ENCODE measurements around the gene RFX7.
"Not testable (repeated sequence)": the region's sequence is repeated elsewhere in the genome, so short reads cannot be mapped to it uniquely, and the experiment has no call there.

The RFX7 gene

DNA sequence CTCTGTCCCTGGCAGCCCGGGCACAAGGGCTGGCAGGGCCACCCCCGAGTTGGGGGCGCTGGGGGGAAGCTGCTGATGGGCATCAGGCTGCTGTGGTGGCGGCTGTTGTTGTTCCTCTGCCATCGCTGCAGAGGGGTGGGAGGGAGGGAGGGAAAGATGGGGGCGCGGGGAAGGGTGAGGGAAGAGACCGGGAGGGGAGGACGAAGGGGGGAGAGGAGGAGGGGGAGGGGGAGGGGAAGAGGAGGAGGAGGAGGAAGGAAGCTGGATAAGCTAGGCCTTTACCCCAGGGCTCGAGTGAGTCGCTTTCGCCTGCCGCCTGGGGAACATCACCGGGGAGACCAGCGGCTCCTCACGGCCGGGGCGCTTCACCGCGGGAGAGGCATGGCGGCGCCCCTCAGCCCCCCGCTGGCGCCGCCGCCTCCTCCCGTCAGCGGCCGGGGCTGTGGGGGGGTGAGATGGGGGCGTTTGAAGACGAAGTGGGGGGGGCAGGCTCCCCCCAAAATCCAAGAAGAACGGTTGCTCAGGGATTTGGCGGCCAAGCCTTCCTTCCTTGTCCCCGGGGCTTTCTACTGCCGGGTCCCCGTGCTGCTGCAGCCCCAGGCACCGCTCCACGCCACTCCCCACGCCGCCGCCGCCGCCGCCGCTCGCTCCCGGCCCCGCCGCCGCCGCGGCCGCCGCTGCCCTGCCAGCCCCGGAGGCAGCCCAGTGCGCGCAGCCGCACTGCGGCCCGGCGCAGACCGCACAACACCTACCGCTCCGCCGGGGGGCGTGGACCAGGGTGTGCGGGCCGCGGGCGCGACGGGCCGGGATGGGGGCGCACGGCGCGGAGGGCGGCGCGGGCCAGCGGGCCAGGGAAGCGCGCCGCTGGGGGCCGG lies at the start of gene RFX7:
Gene RFX7, minus strand, starts transcription at position 717 of the 875 bp plus-strand sequence. Its CDS starts 594 bp downstream, at position 123.
- peak; percentile 90 for FAIRE-seq
- DNase-seq (ENCODE audit: low spot score), result peak; percentile 83

GRCh38 chr15:56292546-56293316 lies 49.1 kb upstream of the RFX7 start:
- DNase-seq (ENCODE audit: low spot score), result no peak
- FAIRE-seq, result no peak

- no peak for FAIRE-seq
- no peak for DNase-seq (ENCODE audit: low spot score)
Measured at GRCh38 chr15:56291741-56292140, 48.1 kb upstream of the RFX7 start.

- DNase-seq (ENCODE audit: low spot score) (no peak), FAIRE-seq (no peak)
Measured at GRCh38 chr15:56286213-56286612, 42.5 kb upstream of the RFX7 start.

GRCh38 chr15:56281145-56281544 lies 37.5 kb upstream of the RFX7 start:
- DNase-seq (ENCODE audit: low spot score) (no peak), FAIRE-seq (no peak)

DNA sequence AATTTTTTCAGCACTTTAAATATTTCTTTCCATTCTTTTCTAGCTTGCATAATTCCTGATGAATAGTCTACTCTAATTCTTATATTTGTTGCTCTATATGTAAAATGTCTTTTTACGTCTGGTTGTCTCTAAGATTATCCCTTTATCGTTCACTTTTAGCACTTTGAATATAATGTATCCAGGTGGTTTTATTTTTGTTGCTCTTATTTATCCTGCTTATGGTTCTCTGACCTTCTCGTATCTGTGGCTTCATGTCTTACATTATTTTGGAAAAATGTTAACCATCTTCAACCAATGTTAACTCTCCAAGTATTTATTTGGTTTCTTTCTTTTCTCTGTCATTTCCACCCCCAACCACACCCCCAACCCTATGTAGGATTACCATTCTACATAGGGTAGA lies 30.0 kb upstream of the RFX7 start:
- no peak for DNase-seq (ENCODE audit: low spot score)
- no peak for FAIRE-seq

DNA sequence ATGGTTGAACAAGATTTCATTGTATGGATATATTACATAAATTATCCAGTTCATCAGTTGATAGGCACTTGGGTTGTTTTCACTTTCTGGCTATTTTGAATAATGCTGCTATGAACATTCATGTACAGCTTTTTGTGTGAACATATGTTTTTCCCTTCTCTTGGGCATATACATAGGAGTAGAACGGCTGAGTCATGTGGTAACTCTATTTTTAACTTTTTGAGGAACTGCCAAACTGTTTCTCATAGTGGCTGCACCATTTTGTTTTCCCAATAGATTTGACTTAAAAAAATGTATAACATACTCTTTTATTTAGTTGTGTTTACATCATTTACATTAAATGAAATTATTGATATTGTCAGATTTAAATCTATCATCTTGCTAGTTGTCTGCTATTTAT lies 28.8 kb upstream of the RFX7 start:
- DNase-seq (ENCODE audit: low spot score), result no peak
- FAIRE-seq, result no peak

GRCh38 chr15:56266465-56266864 lies 22.8 kb upstream of the RFX7 start:
- not testable (repeated sequence) for FAIRE-seq; DNase-seq (ENCODE audit: low spot score)

- FAIRE-seq (no peak), DNase-seq (ENCODE audit: low spot score) (no peak)
Measured at GRCh38 chr15:56261854-56262509, 18.3 kb upstream of the RFX7 start.

DNA sequence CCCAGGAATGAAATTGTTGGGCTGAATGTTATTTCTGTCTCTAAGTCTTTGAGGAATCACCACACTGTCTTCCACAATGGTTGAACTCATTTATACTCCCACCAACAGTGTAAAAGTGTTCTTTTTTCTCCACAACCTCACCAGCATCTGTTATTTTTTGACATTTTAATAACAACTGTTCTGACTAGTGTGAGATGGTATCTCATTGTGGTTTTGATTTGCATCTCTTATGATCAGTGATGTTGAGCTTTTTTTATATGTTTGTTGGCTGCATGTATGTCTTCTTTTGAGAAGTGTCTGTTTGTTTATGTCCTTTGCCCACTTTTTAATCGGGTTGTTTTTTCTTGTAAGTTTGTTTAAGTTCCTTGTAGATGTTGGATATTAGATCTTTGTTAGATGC lies 13.6 kb upstream of the RFX7 start:
- not testable (repeated sequence) for DNase-seq (ENCODE audit: low spot score); FAIRE-seq

DNA sequence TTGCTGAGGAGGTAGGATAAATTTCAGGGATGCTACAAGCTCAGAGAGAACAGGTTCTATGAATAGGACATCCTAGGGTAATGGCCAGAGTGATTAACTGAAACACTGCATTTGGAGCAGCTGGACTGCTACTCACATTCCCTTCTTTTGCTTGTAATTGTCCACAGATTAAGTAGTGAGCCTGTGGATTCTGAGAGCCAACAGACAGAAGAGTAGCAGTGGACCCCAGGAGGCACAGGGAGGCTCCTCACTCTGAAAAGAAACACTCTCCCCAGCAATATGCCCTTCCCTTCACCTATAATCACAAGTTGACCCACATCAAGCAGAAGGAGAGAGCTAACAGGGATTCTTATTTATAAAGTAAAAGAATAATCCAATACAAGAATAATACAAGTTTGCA lies 10.6 kb upstream of the RFX7 start:
- FAIRE-seq (no peak), DNase-seq (ENCODE audit: low spot score) (no peak)

DNA sequence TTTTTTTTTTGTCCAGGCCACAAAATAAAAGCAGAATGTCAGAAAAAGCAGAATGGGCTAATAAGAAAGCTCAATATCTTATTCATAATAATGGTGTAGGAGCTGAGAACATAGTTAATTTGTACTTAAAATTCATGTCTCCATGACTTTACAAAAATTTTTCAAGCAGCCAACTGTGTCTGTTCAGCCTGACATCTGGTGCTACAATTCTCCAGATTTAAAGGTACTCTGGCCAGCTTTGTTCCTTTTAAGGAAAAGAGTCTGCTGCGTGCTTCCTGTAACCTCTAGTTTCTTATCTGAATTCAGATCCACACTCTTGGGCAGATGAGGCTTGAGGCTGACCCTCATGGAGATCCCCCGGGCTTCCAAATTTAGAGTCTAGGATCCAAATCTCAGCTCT lies 8.7 kb upstream of the RFX7 start:
- FAIRE-seq, result no peak
- DNase-seq (ENCODE audit: low spot score), result no peak

DNA sequence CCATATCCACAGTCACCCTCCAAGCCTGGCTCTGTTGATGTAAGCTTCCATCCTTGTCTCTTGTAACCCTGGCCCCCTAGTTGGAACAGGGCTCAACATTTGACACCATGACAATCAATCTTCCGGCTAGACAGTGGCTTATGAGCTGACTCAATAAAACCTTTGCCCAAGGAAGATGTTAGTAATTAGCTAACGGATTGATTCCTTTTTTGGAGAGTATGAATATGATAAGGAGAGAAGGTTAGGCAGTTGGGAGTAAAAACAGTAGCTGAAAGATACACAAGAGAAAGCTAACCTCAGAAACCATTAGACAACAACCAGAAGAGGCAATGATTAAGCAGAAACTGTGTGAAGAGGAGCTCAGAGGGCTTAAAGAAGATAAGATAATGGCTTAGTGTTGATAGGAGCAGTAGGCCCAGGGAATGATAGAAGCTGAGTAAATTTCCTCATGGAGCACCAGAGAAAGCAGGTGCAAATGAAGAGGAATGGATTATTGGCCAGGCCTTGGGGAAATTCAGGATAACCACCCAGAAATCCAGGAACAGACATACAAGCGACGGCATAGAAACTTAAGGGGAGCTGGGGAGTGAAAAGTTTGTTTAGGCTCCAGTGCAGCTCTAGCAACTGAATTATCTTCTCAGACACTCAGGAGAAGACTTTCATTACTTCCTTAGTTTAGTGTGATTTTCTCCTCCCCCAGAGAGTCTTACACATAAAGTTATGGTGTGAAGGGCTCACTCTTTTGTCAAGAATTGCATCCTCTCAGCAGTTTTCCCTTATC lies 7.8 kb upstream of the RFX7 start:
- FAIRE-seq, result no peak

GRCh38 chr15:56250626-56251025 lies 6.9 kb upstream of the RFX7 start:
- FAIRE-seq, result no peak
- DNase-seq (ENCODE audit: low spot score), result no peak

More for the DNA sequence above, 7.8 kb upstream of the RFX7 start:
- DNase-seq (ENCODE audit: low spot score), result no peak

DNA sequence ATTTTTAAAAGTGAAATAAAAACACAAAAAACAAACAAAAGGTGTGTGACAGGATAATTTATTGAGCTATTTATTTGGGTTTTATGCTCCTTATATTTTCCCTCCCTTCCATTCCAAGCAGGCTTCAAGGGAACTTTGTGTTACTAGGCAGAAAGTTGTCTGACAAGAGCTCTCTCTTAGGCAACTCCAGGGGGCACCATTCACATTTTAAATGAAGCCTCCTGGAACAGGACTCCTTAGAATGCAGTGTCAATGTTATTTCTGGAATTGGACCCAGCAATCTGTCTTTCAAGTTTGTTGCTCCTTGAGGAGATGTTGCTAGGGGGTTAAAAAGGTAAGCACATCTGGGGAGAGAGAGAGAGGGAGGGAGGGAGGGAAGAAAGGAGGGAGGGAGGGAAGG lies 5.4 kb upstream of the RFX7 start:
- no peak for FAIRE-seq
- peak; percentile 33 for DNase-seq (ENCODE audit: low spot score)

DNA sequence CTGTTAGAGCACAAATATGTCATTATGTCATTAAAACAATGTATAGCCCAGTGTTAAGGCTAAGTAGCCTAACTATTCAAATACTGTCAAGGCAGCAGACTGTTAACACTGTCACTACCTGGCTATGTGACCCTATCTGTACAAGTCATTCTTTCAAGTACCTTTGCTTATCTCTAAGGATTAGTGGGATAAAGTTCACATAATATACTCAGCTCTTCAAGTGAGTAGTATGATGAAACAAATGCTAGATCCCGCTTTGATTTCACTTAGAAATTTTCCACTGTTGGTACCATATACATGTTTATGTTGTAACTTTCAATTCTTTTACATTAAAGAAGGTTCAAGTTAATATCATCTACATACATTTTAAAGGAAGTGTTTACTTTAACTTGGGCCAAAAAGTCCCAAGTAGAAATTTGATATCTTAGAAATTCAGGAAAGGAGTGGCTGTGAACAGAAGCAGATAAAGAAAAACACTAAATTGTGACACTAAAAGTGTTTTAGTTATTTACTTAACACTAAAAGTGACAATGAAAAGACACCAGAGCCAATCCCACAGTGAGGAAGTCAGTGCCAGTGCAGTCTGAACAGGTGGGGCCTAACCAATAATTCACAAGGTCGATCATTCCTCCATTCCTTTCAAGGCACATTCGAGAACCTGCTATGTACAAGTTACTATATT lies 4.8 kb upstream of the RFX7 start:
- peak; percentile 9 for FAIRE-seq
- no peak for DNase-seq (ENCODE audit: low spot score)

DNA sequence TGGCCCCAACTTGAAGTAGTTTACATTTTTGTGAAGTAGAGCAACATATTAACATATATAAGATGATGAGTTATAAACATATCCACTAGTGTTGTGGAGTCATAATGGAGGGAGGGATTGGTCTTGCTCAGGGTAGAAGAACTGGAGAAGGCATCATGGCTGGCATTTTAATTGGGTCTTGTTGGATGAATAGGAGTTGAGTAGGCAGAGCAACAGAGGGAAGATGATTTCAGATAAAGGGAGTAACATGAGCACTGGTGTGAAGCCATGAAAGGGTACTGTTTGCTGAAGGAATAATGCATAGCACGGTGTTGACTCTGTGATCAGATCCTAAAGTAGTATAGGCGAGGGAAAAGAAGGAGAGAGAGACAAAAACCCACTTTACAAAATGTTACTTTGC lies 3.6 kb upstream of the RFX7 start:
- DNase-seq (ENCODE audit: low spot score), result no peak
- no peak for FAIRE-seq

- peak; percentile 89 for DNase-seq (ENCODE audit: low spot score)
- FAIRE-seq, result no peak
Measured at GRCh38 chr15:56245871-56246814, 2.5 kb upstream of the RFX7 start.

DNA sequence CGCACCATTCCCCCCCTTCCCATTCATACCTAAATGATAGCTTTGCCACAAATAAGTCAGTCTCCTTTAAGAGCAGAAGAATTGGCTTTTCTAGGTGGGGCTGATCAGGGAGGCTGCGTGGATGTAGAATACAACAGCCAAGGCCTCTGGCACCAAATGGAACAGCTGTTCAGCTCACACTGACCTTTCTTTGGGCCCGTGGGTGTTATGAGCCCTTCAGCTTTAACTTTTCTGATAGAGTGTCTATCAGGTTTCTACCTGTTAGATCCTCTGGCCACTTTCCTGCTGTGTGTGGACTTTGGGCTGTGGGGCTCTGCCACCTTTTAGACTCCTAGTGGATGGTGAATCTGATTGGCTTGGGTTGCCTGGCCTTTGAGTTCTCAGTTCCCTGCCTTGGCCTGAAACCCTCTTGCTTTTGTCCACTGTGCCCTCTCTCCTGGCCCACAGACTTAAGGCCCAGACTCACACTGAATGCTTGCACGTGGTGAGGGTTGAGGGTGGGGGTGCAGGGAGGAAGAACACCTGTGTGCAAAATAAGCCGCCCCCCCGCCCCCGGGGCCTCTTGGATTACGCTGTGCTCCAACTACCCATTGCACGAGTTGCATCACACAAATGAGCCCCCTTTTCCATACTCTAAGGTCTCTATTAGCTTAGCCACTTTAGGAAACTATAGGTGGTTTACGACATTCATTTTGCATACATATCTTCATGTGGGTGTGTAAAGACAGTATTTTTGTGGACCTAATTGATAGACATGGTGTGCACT lies 1.3 kb upstream of the RFX7 start:
- no peak for FAIRE-seq
- peak; percentile 36 for DNase-seq (ENCODE audit: low spot score)

Data from urothelium cell line (cell line).